ENCODE measurements around the gene GGTLC1.
"Not testable (repeated sequence)": the region's sequence is repeated elsewhere in the genome, so short reads cannot be mapped to it uniquely, and the experiment has no call there.

GGTLC1 gene

GRCh38 chr20:23984476-23985023, 4.0 kb downstream of the GGTLC1 start:
- not testable (repeated sequence) for H3K27ac Mint-ChIP-seq; H3K9me3 Mint-ChIP-seq; H3K36me3 Mint-ChIP-seq (ENCODE audit: low read depth); H3K27me3 Mint-ChIP-seq (ENCODE audit: low read depth); H3K4me1 Mint-ChIP-seq (ENCODE audit: low read depth); H3K4me3 Mint-ChIP-seq

- not testable (repeated sequence) for H3K27me3 Mint-ChIP-seq (ENCODE audit: low read depth); H3K4me1 Mint-ChIP-seq (ENCODE audit: low read depth); H3K9me3 Mint-ChIP-seq; H3K4me3 Mint-ChIP-seq; H3K36me3 Mint-ChIP-seq (ENCODE audit: low read depth); H3K27ac Mint-ChIP-seq
These were observed 6.2 kb downstream of the GGTLC1 start for GRCh38 chr20:23982112-23983018.

- H3K9me3 Mint-ChIP-seq; H3K4me3 Mint-ChIP-seq; H3K36me3 Mint-ChIP-seq (ENCODE audit: low read depth); H3K4me1 Mint-ChIP-seq (ENCODE audit: low read depth); H3K27me3 Mint-ChIP-seq (ENCODE audit: low read depth); H3K27ac Mint-ChIP-seq: not testable (repeated sequence)
These were observed 7.1 kb downstream of the GGTLC1 start for GRCh38 chr20:23981526-23981925.

- H3K4me3 Mint-ChIP-seq; H3K27me3 Mint-ChIP-seq (ENCODE audit: low read depth); H3K4me1 Mint-ChIP-seq (ENCODE audit: low read depth); H3K36me3 Mint-ChIP-seq (ENCODE audit: low read depth); H3K27ac Mint-ChIP-seq; H3K9me3 Mint-ChIP-seq: not testable (repeated sequence)
These were observed 7.6 kb downstream of the GGTLC1 start for GRCh38 chr20:23981014-23981413.

GRCh38 chr20:23979899-23980811, 8.4 kb downstream of the GGTLC1 start:
- H3K4me3 Mint-ChIP-seq; H3K36me3 Mint-ChIP-seq (ENCODE audit: low read depth); H3K9me3 Mint-ChIP-seq; H3K4me1 Mint-ChIP-seq (ENCODE audit: low read depth); H3K27ac Mint-ChIP-seq; H3K27me3 Mint-ChIP-seq (ENCODE audit: low read depth): not testable (repeated sequence)

- H3K27me3 Mint-ChIP-seq (ENCODE audit: low read depth); H3K36me3 Mint-ChIP-seq (ENCODE audit: low read depth); H3K27ac Mint-ChIP-seq; H3K4me1 Mint-ChIP-seq (ENCODE audit: low read depth); H3K4me3 Mint-ChIP-seq; H3K9me3 Mint-ChIP-seq: not testable (repeated sequence)
These were observed 9.2 kb downstream of the GGTLC1 start for GRCh38 chr20:23979380-23979779.

GRCh38 chr20:23978457-23978856, 10.1 kb downstream of the GGTLC1 start:
- not testable (repeated sequence) for H3K4me3 Mint-ChIP-seq; H3K36me3 Mint-ChIP-seq (ENCODE audit: low read depth); H3K9me3 Mint-ChIP-seq; H3K27me3 Mint-ChIP-seq (ENCODE audit: low read depth); H3K27ac Mint-ChIP-seq; H3K4me1 Mint-ChIP-seq (ENCODE audit: low read depth)

- Mint-ChIP-seq H3K4me3 (no peak overlapping the region), H3K36me3 (ENCODE audit: low read depth) (no peaks in the 10 kb centered on the region), H3K27me3 (ENCODE audit: low read depth) (no peaks in the 10 kb centered on the region), H3K9me3 (no peaks in the 10 kb centered on the region), H3K4me1 (ENCODE audit: low read depth) (no peaks in the 10 kb centered on the region), H3K27ac (no peak overlapping the region)
These were observed 13.6 kb downstream of the GGTLC1 start for GRCh38 chr20:23974966-23975365.

- H3K4me3 Mint-ChIP-seq: no peak overlapping the region
- no peak overlapping the region for H3K27ac Mint-ChIP-seq
- H3K4me1 Mint-ChIP-seq (ENCODE audit: low read depth): no peaks in the 10 kb centered on the region
- H3K36me3 Mint-ChIP-seq (ENCODE audit: low read depth): no peaks in the 10 kb centered on the region
- H3K9me3 Mint-ChIP-seq: no peaks in the 10 kb centered on the region
- no peaks in the 10 kb centered on the region for H3K27me3 Mint-ChIP-seq (ENCODE audit: low read depth)
These were observed 17.3 kb downstream of the GGTLC1 start for GRCh38 chr20:23971310-23971709.

GRCh38 chr20:23970049-23970448, 18.5 kb downstream of the GGTLC1 start:
- Mint-ChIP-seq H3K4me3 (no peak overlapping the region), H3K27ac (no peak overlapping the region), H3K9me3 (peaks cover 8% of the 10 kb centered on the region), H3K4me1 (ENCODE audit: low read depth) (no peaks in the 10 kb centered on the region), H3K36me3 (ENCODE audit: low read depth) (no peaks in the 10 kb centered on the region), H3K27me3 (ENCODE audit: low read depth) (no peaks in the 10 kb centered on the region)

- no peak overlapping the region for H3K27ac Mint-ChIP-seq
- H3K36me3 Mint-ChIP-seq (ENCODE audit: low read depth): no peaks in the 10 kb centered on the region
- H3K4me1 Mint-ChIP-seq (ENCODE audit: low read depth): no peaks in the 10 kb centered on the region
- H3K27me3 Mint-ChIP-seq (ENCODE audit: low read depth): peaks cover 4% of the 10 kb centered on the region
- no peak overlapping the region for H3K4me3 Mint-ChIP-seq
- peaks cover 16% of the 10 kb centered on the region for H3K9me3 Mint-ChIP-seq
These were observed 21.0 kb downstream of the GGTLC1 start for GRCh38 chr20:23967616-23967979.

- no peaks in the 10 kb centered on the region for H3K4me1 Mint-ChIP-seq (ENCODE audit: low read depth)
- H3K9me3 Mint-ChIP-seq: peaks cover 16% of the 10 kb centered on the region
- no peak overlapping the region for H3K4me3 Mint-ChIP-seq
- H3K36me3 Mint-ChIP-seq (ENCODE audit: low read depth): no peaks in the 10 kb centered on the region
- no peak overlapping the region for H3K27ac Mint-ChIP-seq
- peaks cover 8% of the 10 kb centered on the region for H3K27me3 Mint-ChIP-seq (ENCODE audit: low read depth)
These were observed 21.5 kb downstream of the GGTLC1 start for GRCh38 chr20:23966927-23967615.

- no peaks in the 10 kb centered on the region for H3K36me3 Mint-ChIP-seq (ENCODE audit: low read depth)
- H3K27ac Mint-ChIP-seq: no peak overlapping the region
- no peaks in the 10 kb centered on the region for H3K4me1 Mint-ChIP-seq (ENCODE audit: low read depth)
- peaks cover 16% of the 10 kb centered on the region for H3K9me3 Mint-ChIP-seq
- H3K4me3 Mint-ChIP-seq: no peak overlapping the region
- H3K27me3 Mint-ChIP-seq (ENCODE audit: low read depth): peaks cover 12% of the 10 kb centered on the region
These were observed 22.3 kb downstream of the GGTLC1 start for GRCh38 chr20:23966298-23966697.

- H3K27ac Mint-ChIP-seq: no peak overlapping the region
- peaks cover 20% of the 10 kb centered on the region for H3K27me3 Mint-ChIP-seq (ENCODE audit: low read depth)
- no peak overlapping the region for H3K4me3 Mint-ChIP-seq
- peaks cover 16% of the 10 kb centered on the region for H3K9me3 Mint-ChIP-seq
- H3K4me1 Mint-ChIP-seq (ENCODE audit: low read depth): no peaks in the 10 kb centered on the region
- no peaks in the 10 kb centered on the region for H3K36me3 Mint-ChIP-seq (ENCODE audit: low read depth)
These were observed 24.6 kb downstream of the GGTLC1 start for GRCh38 chr20:23963941-23964340.

All from T-helper 1 cell treated with Interleukin-12 subunit alpha and Interleukin-12 subunit beta and Interleukin-4 antibody, amounts not matched to agents 30 μg/mL and 1 μg/mL, for 36 hours (primary cell).